Caco-2 (cell line): ENCODE data around the gene CTTNBP2NL. TPM values are rescaled to one million over a fixed set of nuclear protein-coding genes. Genes with fewer than 3 reads are reported as not detected.

Experiments used
- BruUV-seq: library from RNA; stranded (reverse); fragments of 400-500 nt; replicated peaks from 2 replicates; lab custom pipeline; 2021; lab: Mats Ljungman, UMichigan
- CTCF ChIA-PET: fragments of 300-600 bp; sonication (Branson Sonifier 250); formaldehyde crosslinking; loops from one replicate; lab custom pipeline; 2022; ENCODE audit warnings: antibody characterized with exemption; lab: Charles Lee
- POLR2A ChIA-PET: fragments of 300-600 bp; sonication (Branson Sonifier 250); formaldehyde crosslinking; loops from one replicate; lab custom pipeline; 2022; ENCODE audit warnings: antibody characterized with exemption; lab: Charles Lee
- DNase-seq, 2 experiments: peaks; one replicate each; pipeline versions ENCODE4 v3.0.0 to v3.0.0-alpha.2; 2020 to 2022
- H3K27me3 ChIP-seq: replicated peaks from 2 replicates; pipeline ENCODE4 v1.6.0; 2011; ENCODE audit warnings: low read length; ENCODE audit not compliant: control insufficient read depth, insufficient read depth
- H3K36me3 ChIP-seq: 2 replicates; pipeline ENCODE4 v1.5.1; 2011; ENCODE audit warnings: low read length; ENCODE audit not compliant: control insufficient read depth, insufficient read depth
- H3K4me1 ChIP-seq: fragments of 250-450 bp; sonication (Bioruptor Pico); 2 replicates; pipeline ENCODE4 v1.5.1; 2020; ENCODE audit warnings: mild to moderate bottlenecking
- H3K4me3 ChIP-seq: 2 replicates; pipeline ENCODE4 v1.5.1; 2011; ENCODE audit warnings: low read depth, mild to moderate bottlenecking, control low read depth, low read length
- H3K9me3 ChIP-seq: fragments of 250-450 bp; sonication (Bioruptor Pico); 2 replicates; pipeline ENCODE4 v1.5.1; 2020; ENCODE audit warnings: mild to moderate bottlenecking, moderate library complexity
- H3K27ac Mint-ChIP-seq: one replicate; pipeline ENCODE4 v1.8.0; 2022; ENCODE audit warnings: mixed read lengths; ENCODE audit not compliant: unreplicated experiment
- H3K27me3 Mint-ChIP-seq: one replicate; pipeline ENCODE4 v1.8.0; 2022; ENCODE audit warnings: mixed read lengths; ENCODE audit not compliant: insufficient read depth, unreplicated experiment
- H3K36me3 Mint-ChIP-seq: one replicate; pipeline ENCODE4 v1.8.0; 2022; ENCODE audit warnings: mild to moderate bottlenecking, mixed read lengths; ENCODE audit not compliant: insufficient read depth, unreplicated experiment
- H3K4me1 Mint-ChIP-seq: one replicate; pipeline ENCODE4 v1.8.0; 2022; ENCODE audit warnings: low read depth, mixed read lengths; ENCODE audit not compliant: unreplicated experiment
- H3K4me3 Mint-ChIP-seq: one replicate; pipeline ENCODE4 v1.8.0; 2022; ENCODE audit warnings: mild to moderate bottlenecking, moderate library complexity, mixed read lengths; ENCODE audit not compliant: unreplicated experiment
- H3K9me3 Mint-ChIP-seq: one replicate; pipeline ENCODE4 v1.8.0; 2022; ENCODE audit warnings: mixed read lengths; ENCODE audit not compliant: unreplicated experiment
- CTCF ChIP-seq, 2 experiments: fragments of 200-600 bp in 1 of 2; IDR thresholded peaks; 1 replicate in 1 of 2; 2 replicates in 1 of 2; pipeline versions ENCODE4 v1.5.1 to v1.8.0; 2011 to 2022; ENCODE audit warnings: antibody characterized with exemption in 1 of 2, control low read depth in 1 of 2, inconsistent platforms in 1 of 2, low read depth in 1 of 2, low read length in 1 of 2, mild to moderate bottlenecking in 1 of 2, moderate library complexity in 1 of 2; ENCODE audit not compliant: insufficient read depth in 1 of 2, severe bottlenecking in 1 of 2, unreplicated experiment in 1 of 2
- intact Hi-C: fragments of 100-400 bp; cut with micrococcal nuclease; formaldehyde crosslinking; loops from one replicate; pipeline ENCODE4 v1.10.0; 2022; ENCODE audit not compliant: unreplicated experiment
- total RNA-seq: library from RNA; stranded (reverse); gene quantifications from 2 replicates; pipeline ENCODE4 v1.2.3, GENCODE V29; 2022

CTTNBP2NL gene
- total RNA-seq, 1 experiment from 2014 or later, result 11.3 TPM

GRCh38 chr1:112446411-112446810 is 50.4 kb downstream of the CTTNBP2NL start:
- Histone ChIP-seq H3K9me3 (no peaks in the 10 kb centered on the region), H3K27me3 (no peaks in the 10 kb centered on the region), H3K4me1 (no peaks in the 10 kb centered on the region), H3K36me3 (no peaks in the 10 kb centered on the region), H3K4me3 (no peak overlapping the region)
- Mint-ChIP-seq H3K27ac (no peak overlapping the region), H3K36me3 (no peaks in the 10 kb centered on the region), H3K27me3 (no peaks in the 10 kb centered on the region), H3K9me3 (no peaks in the 10 kb centered on the region), H3K4me3 (no peak overlapping the region), H3K4me1 (no peaks in the 10 kb centered on the region)
- ChIA-PET CTCF (no interaction called here), POLR2A (interaction anchor here (0.7 kb wide), 1 partner anchor 28 kb away, joined by 6 read pairs; no protein-coding TSS in a partner anchor)
- no peak for DNase-seq
- TF ChIP-seq CTCF (IDR thresholded peaks at IDR 0.05; ENCODE audit: insufficient read depth in 1 of 2, low read depth in 1 of 2, low read length in 1 of 2, severe bottlenecking in 1 of 2, unreplicated experiment in 1 of 2), result no peak
- BruUV-seq, result no TSS peak
- intact Hi-C loops, result no loop called here

GRCh38 chr1:112448904-112449629 is 53.1 kb downstream of the CTTNBP2NL start:
- Histone ChIP-seq H3K4me1 (no peaks in the 10 kb centered on the region), H3K27me3 (no peaks in the 10 kb centered on the region), H3K4me3 (no peak overlapping the region), H3K36me3 (no peaks in the 10 kb centered on the region), H3K9me3 (no peaks in the 10 kb centered on the region)
- intact Hi-C loops, result no loop called here
- CTCF ChIA-PET, result no interaction called here
- H3K4me1 Mint-ChIP-seq, result no peaks in the 10 kb centered on the region
- H3K27me3 Mint-ChIP-seq, result no peaks in the 10 kb centered on the region
- no peaks in the 10 kb centered on the region for H3K9me3 Mint-ChIP-seq
- peaks cover 4% of the 10 kb centered on the region for H3K36me3 Mint-ChIP-seq
- H3K4me3 Mint-ChIP-seq, result no peak overlapping the region
- no peak for TF ChIP-seq CTCF (IDR thresholded peaks at IDR 0.05; ENCODE audit: insufficient read depth in 1 of 2, low read depth in 1 of 2, low read length in 1 of 2, severe bottlenecking in 1 of 2, unreplicated experiment in 1 of 2)
- H3K27ac Mint-ChIP-seq, result no peak overlapping the region
- BruUV-seq, result no TSS peak
- POLR2A ChIA-PET, result no interaction called here
- no peak for DNase-seq

- no peaks in the 10 kb centered on the region for H3K9me3 Mint-ChIP-seq
- peaks cover 6% of the 10 kb centered on the region for H3K36me3 Mint-ChIP-seq
- H3K36me3 ChIP-seq, result no peaks in the 10 kb centered on the region
- no peak overlapping the region for H3K27ac Mint-ChIP-seq
- H3K4me3 ChIP-seq, result no peak overlapping the region
- no peaks in the 10 kb centered on the region for H3K9me3 ChIP-seq
- no peak for TF ChIP-seq CTCF (IDR thresholded peaks at IDR 0.05; ENCODE audit: insufficient read depth in 1 of 2, low read depth in 1 of 2, low read length in 1 of 2, severe bottlenecking in 1 of 2, unreplicated experiment in 1 of 2)
- no peaks in the 10 kb centered on the region for H3K4me1 ChIP-seq
- no peaks in the 10 kb centered on the region for H3K4me1 Mint-ChIP-seq
- DNase-seq, result no peak
- intact Hi-C loops, result no loop called here
- ChIA-PET POLR2A (interaction anchor here (0.5 kb wide), 1 partner anchor 55 kb away, joined by 3 read pairs; no protein-coding TSS in a partner anchor), CTCF (no interaction called here)
- H3K4me3 Mint-ChIP-seq, result no peak overlapping the region
- H3K27me3 ChIP-seq, result no peaks in the 10 kb centered on the region
- no peaks in the 10 kb centered on the region for H3K27me3 Mint-ChIP-seq
- BruUV-seq, result no TSS peak
Observed at GRCh38 chr1:112449630-112449983, 53.6 kb downstream of the CTTNBP2NL start.
